ENCODE measurements around the gene CNDP2.
"Not testable (repeated sequence)": the region's sequence is repeated elsewhere in the genome, so short reads cannot be mapped to it uniquely, and the experiment has no call there.

The CNDP2 gene

GRCh38 chr18:74519320-74520095, 23.3 kb downstream of the CNDP2 start:
- no peak for DNase-seq

- no peak for DNase-seq
Observed at GRCh38 chr18:74520096-74520833, 24.1 kb downstream of the CNDP2 start.

- no peak for DNase-seq
Observed at GRCh38 chr18:74521068-74521725, 25.0 kb downstream of the CNDP2 start.

DNA sequence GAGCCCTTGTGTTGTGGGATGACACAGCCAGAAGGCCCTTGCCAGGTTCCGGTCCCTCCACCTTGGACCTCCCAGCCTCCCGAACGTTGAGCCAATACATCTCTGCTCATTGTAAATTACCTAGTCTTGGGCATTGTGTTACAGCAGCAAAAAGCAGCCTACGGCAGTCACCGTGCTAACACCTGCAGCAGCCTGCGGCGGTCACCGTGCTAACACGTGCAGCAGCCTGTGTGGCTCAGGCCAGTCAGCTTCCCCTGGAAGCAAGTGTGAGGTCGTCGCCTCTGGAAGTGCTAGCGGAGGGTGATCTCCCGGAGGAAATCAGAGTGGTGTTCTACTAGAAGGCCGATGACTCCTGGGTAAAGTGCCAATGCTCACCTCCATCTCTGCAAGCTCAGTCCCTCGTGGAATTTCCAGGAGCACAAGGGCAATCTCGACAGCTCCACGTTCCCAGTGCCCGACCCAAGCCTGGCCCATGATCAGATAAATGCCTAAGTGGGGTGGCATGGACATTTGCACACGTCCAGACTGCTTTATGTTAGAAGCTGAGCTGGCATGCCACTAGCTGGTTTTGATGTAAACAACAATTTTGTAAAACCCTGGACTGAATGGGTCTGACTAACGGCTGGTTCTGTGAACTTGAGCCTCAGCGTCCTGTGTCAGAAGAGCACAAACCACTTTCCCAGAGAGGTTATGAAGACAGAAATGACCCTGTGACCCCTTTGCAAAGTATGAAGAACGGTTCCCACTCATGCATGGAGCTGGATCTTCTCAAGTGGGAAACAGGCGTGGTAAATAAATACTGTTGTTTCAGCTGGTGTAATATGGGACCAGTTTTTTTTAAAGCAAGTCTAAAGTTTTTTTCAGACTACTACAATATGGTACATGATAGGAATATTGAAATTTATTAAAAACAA, 26.7 kb downstream of the CNDP2 start:
- no peak for DNase-seq

DNA sequence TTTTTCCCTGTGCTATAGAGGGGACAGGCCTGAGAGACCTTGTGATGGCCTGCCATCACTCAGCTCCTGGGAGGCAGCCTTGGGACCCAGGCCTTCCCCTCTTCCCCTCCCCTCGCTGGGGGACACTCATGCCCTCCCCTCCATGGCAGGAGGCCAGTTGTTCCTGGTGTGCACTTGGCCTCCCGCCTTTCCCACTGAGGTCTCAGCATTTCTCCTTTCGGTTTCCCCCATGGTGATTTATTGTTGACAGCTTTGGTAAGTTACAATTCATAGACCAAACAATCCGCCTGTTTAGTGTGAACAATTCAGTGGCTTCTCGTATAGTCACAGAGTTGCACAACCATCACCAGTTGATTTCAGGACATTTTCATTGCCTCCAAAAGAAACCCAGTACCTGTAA, 27.9 kb downstream of the CNDP2 start:
- DNase-seq: no peak

DNA sequence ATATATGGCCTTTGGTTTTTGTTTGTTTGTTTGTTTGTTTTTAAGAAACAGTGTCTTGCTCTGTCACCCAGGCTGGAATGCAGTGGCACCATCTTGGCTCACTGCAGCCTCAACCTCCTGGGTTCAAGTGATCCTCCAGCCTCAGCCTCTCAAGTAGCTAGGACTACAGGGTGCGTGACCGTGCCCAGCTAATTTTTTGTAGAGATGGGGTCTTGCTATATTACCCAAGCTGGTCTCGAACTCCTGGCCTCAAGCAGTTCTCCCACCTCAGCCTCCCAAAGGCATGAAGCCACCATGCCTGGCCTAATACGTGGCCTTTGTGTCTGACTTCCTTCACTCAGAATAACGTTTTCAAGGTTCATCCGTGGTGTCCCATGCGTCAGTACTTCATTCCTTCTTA, 28.8 kb downstream of the CNDP2 start:
- not testable (repeated sequence) for DNase-seq

DNA sequence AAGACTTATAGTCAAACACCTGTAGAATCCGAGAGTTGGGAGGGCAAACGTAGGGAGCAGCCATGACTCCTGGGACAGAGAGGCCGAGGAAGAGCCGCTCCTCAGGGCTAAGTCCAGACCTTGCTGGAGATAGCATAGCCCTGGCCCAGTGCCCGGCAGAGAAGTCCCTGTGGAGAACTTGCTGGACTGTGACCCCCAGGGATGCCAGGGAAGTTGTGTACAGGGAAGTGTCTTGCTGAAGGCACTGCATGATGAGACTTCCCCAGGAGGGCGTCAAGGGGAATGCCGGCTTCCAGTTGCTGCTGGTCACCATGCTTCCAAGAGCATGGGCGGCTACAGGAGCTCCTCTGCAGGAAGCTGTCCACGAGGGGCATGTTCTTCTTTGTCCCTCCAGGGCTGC, 29.6 kb downstream of the CNDP2 start:
- DNase-seq: no peak

DNA sequence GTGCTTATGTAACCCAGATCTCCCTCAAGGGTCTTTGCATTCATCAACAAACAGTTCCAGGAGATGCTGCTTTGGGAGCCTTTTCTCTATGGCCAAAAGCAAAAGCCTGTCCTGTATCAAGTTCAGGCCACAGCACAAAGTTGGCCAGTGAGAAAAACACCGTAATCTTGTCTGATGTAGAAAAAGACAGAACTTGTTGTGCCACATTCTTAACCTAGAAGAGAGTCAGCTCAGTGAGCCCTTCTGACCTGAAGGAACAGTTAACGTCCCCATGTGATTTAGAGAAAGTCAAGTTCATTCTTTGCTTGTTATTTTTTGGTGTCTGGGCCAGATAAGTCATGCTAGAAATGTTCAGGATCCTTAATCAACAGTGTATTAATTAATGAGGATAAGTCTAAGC, 30.3 kb downstream of the CNDP2 start:
- no peak for DNase-seq

DNA sequence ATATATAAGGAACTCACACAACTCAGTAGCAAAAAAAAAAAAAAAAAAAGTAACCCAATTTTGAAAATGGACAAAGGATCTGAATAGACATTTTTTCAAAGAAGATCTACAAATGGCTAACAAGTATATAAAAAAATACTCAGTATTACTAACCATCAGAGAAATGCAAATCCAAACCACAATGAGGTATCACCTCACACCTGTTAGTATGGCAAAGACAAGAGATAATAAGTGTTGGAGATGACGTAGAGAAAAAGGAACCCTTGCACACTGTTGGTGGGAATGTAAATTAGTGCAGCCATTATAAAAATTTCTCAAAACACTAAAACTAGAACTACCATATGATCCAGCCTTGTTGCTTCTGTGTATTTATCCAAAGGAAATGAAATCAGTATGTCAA, 32.3 kb downstream of the CNDP2 start:
- DNase-seq: no peak

DNA sequence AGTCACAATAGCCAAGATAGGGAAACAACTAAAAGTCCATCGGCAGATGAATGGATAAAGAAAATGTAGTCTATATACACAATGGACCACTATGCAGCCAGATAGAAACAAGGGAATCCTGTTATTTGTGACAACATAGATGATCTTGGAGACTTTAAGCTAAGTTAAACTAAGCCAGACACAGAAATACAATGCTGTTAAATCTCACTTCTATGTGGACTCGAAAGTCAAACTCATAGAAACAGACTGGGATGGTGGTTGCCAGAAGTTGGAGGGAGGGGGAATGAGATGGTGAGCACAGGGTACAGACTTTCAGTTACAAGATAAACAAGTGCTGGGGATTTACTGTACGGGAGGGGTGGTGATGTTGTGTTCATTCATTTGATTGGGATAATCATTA, 32.8 kb downstream of the CNDP2 start:
- DNase-seq: no peak

DNA sequence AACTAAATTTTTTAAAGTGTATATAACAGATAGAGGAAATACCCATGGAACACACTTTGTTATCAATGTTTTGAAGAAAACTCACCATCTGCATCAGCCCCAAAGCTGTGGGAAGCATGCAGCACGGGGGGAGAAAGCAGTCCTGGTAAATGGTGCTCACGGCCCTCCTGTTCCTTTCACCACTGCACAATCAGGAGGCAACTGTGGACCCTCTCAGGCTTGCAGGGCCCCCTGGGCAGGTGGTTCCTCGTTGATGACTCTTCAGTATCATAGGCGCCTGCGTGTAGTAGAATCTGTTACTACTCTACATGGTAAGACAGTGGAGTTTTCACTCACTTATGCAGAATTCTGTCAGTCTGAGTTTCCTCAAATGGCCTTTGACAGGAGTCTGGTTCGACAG, 33.2 kb downstream of the CNDP2 start:
- DNase-seq: no peak

GRCh38 chr18:74529811-74530583, 33.8 kb downstream of the CNDP2 start:
- DNase-seq: no peak

GRCh38 chr18:74530584-74530862, 34.4 kb downstream of the CNDP2 start:
- DNase-seq: no peak

DNA sequence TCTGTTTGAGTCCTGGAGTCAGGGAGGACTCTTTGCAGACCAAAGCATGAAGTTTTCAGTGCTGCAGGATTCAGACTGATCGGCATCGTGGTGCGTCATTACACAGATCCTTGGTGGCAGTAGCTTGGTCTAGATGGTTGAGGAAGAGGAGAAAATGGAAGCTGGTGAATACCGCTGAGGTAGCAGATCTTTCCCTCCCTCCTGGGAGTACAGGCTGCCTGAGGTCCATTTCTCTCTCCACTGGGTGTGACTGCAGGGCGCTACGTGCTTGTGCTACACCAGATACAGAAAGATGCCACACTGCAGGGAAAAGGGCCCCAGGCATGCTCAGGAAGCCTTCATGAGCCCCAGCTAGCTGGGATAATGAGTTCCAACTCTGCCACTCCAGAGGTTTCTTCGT, 34.9 kb downstream of the CNDP2 start:
- no peak for DNase-seq

GRCh38 chr18:74532511-74533025, 36.4 kb downstream of the CNDP2 start:
- DNase-seq: no peak

DNA sequence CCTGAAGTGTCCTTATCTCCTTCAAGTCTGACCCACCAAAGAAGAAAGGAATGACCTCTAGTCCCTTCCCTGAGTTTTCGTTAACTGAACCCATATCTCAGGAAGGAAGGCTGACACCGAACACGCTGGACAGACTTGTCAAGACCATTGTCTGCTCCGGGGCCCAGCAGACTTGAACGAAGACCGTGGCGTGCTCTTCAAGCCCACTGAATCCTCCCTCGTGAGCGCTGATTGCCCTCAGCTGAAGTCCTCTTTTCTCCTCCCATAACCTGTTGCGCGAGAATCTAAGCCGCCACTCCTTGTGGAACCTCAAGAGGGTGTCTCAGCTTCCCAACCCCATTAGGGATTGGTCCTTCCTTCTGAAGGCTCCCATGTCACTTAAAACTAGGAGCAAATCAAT, 37.5 kb downstream of the CNDP2 start:
- no peak for DNase-seq

DNA sequence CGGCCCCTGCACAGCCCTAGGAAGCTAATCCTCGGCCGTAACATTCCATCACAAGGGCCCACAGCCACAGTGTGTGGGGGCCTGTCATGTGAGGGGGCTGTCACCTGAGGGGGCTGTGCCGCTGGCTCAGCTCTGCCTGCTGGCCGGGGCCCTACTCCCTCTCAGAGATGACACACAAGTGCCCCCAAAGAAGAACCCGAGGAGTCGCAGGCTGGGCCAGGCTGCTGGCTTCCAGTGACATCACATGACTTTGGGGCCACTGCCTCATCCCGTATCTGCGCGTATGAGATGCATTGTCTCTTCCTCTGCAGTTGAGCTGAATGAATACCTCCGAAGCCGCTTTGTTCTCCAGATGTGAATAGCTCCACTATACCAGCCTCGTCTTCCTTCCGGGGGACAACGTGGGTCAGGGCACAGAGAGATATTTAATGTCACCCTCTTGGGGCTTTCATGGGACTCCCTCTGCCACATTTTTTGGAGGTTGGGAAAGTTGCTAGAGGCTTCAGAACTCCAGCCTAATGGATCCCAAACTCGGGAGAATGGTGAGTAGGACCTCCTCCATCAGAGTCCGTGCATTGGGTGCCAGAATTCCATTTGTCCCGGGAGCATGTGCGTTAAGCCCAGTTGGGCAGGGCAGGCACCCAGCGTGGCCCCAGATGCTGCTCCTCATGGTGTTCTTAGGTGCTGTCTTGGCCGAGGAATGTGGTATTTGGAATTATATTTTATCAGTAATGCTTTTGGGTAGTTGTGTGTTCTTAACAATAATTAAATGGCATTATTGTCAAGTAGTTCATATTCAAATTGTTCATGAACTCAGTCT, 38.2 kb downstream of the CNDP2 start, which contains the start of gene CNDP1:
Gene CNDP1, plus strand, starts transcription at position 351 of the 820 bp plus-strand sequence. Its CDS starts 168 bp downstream, at position 519.
- no peak for DNase-seq

DNA sequence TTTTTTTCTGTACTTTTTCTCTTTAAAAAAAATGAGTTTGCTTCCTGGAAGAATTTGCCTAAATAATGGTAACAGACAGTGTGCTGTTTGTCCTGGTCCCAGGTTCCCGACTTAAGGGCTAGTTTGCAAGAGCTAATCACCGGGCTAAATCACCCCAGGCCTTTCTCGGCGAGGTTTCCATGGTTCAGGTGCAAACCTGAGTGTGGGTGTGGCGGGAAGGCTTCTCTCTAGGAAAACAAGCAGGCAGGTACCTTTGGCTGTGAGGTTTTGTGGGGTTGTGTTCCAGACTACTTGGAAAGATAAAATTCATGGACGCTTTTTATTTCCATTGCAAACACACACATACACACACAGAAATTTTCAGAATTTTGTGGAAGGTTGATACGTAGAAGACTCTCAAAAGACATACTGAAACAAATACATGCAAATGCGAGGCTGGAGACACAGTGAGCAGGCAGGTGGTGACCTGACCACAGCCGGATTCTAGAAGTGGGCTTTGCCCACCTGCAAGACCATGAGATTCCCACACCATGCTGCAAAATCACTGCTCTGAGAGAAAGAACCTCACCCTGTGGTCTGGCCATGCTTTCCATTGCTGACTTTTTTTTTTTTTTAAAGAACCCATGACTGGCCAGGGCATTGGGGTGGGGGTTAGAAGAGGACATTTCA, 39.0 kb downstream of the CNDP2 start:
- no peak for DNase-seq

GRCh38 chr18:74539289-74539688, 43.1 kb downstream of the CNDP2 start:
- DNase-seq: no peak

GRCh38 chr18:74540652-74541421, 44.7 kb downstream of the CNDP2 start:
- DNase-seq: no peak

Data from stimulated activated CD4-positive, alpha-beta T cell treated with anti-CD3 and anti-CD28 coated beads, Interleukin-1b, Interleukin-23, amount 100 ng/mL, for 48 hours (primary cell).